ENCODE data around the gene ENOX1.

- TF ChIP-seq CTCF (IDR thresholded peaks at IDR 0.05) (no peak), ESRRA (CRISPR knock-in tag; IDR thresholded peaks at IDR 0.05; ENCODE audit: borderline replicate concordance) (no peak), TEAD4 (CRISPR knock-in tag; IDR thresholded peaks at IDR 0.05) (no peak), CBFB (CRISPR knock-in tag; IDR thresholded peaks at IDR 0.05; ENCODE audit: low read depth) (no peak)
- TF ChIP-seq, protein P1, sequence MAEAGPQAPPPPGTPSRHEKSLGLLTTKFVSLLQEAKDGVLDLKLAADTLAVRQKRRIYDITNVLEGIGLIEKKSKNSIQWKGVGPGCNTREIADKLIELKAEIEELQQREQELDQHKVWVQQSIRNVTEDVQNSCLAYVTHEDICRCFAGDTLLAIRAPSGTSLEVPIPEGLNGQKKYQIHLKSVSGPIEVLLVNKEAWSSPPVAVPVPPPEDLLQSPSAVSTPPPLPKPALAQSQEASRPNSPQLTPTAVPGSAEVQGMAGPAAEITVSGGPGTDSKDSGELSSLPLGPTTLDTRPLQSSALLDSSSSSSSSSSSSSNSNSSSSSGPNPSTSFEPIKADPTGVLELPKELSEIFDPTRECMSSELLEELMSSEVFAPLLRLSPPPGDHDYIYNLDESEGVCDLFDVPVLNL (CRISPR knock-in tag; IDR thresholded peaks at IDR 0.05; ENCODE audit: borderline replicate concordance, low read depth) = no peak
Observed at GRCh38 chr13:43389983-43390382, 396.8 kb downstream of the ENOX1 start.
